Measurements from ENCODE around the gene HTR7. TPM values are rescaled to one million over a fixed set of nuclear protein-coding genes. Genes with fewer than 3 reads are reported as not detected.

The HTR7 gene
- total and polyA plus RNA-seq, 2 of the 4 experiments (the other 2 are of a cell fraction) = 0.43 to 0.72 TPM

- Histone ChIP-seq H3K4me3 (ENCODE audit: insufficient read depth, low read depth, low read length) (no peak overlapping the region), H3K27ac (ENCODE audit: insufficient read depth, low read length) (peak overlapping the region; percentile 20; the same call in 1 of the 2 replicates), H4K91ac (ENCODE audit: insufficient read depth, low read depth, low read length) (0 out of 2 replicates have a peak overlapping the region, but pooled peaks have one; percentile 42), H4K8ac (ENCODE audit: low read depth in 2 of 2, low read length in 2 of 2) (no peak overlapping the region), H2AK5ac (ENCODE audit: low read depth, low read length) (no peak overlapping the region), H3K4me2 (ENCODE audit: low read depth, low read length) (no peak overlapping the region), H4K20me1 (ENCODE audit: insufficient read depth, low read length) (no peaks in the 10 kb centered on the region), H3K14ac (replicated peaks; ENCODE audit: low read depth, low read length) (no peak overlapping the region), H3K4me1 (ENCODE audit: control insufficient read depth, insufficient read depth, low read length) (peaks cover 19% of the 10 kb centered on the region), H2BK20ac (ENCODE audit: low read depth, low read length) (peak overlapping the region; percentile 27; the same call in 1 of the 2 replicates), H3K56ac (ENCODE audit: extremely low read depth, insufficient read depth, low read length) (no peak overlapping the region), H3K9me3 (ENCODE audit: control insufficient read depth, insufficient read depth, low read length) (no peaks in the 10 kb centered on the region), H3K27me3 (ENCODE audit: control insufficient read depth, insufficient read depth, low read length) (no peaks in the 10 kb centered on the region), H2AK9ac (replicated peaks; ENCODE audit: low read depth, low read length, poor library complexity) (no peak overlapping the region), H2AFZ (replicated peaks; ENCODE audit: low read length, poor library complexity) (no peak overlapping the region), H3K23ac (ENCODE audit: low read depth, low read length) (no peak overlapping the region), H3K18ac (ENCODE audit: low read depth, low read length) (no peak overlapping the region), H4K5ac (ENCODE audit: low read depth, low read length) (no peak overlapping the region), H3K36me3 (ENCODE audit: control insufficient read depth, insufficient read depth, low read length) (peaks cover 9% of the 10 kb centered on the region), H3K9me1 (ENCODE audit: insufficient read depth, low read length) (peaks cover 7% of the 10 kb centered on the region; the same call in 1 of the 2 replicates), H3K9ac (ENCODE audit: low read depth, low read length) (no peak overlapping the region), H3K79me1 (ENCODE audit: low read depth in 1 of 2, low read length in 2 of 2) (peaks cover 6 to 18% of the 10 kb centered on the region in 2 experiments; a peak in 3 of 4 replicates), H2BK5ac (ENCODE audit: low read depth, low read length, poor library complexity, severe bottlenecking) (peak overlapping the region; percentile 57), H2BK15ac (ENCODE audit: low read depth, low read length) (no peak overlapping the region; the same call in 2 of the 3 replicates), H2BK120ac (ENCODE audit: low read depth, low read length) (no peak overlapping the region), H3K4ac (ENCODE audit: low read depth, low read length) (no peak overlapping the region; the same call in 1 of the 2 replicates)
- CTCF ChIA-PET = interaction anchor here (1.3 kb wide), 1 partner anchor 9 kb away, joined by 6 read pairs; no protein-coding TSS in a partner anchor
- no peak for DNase-seq
- no peak for ATAC-seq (ENCODE audit: low read depth)
- WGBS, 2 experiments (ENCODE audit: extremely low coverage in 2 of 2, insufficient read length in 1 of 2) = no CpG with 5 or more reads among the region's 6 CpGs
- intact Hi-C loops (cut with micrococcal nuclease) = loop anchor here (10.0 kb wide), 3 partner anchors 276 to 746 kb away; partner anchors contain the start of gene PPP1R3C
- POLR2A ChIA-PET (ENCODE audit: unreplicated experiment) = no interaction called here
- dilution Hi-C loops (cut with HindIII; ENCODE audit: low sequenced_read_pairs, unreplicated experiment) = loop anchor here (25.0 kb wide), 1 partner anchor 374 kb away; no protein-coding TSS in a partner anchor
- BruUV-seq (replicated peaks) = no TSS peak
- TF ChIP-seq CEBPB (IDR thresholded peaks at IDR 0.05; ENCODE audit: low read depth, low read length) = no peak
- TF ChIP-seq, protein P1, sequence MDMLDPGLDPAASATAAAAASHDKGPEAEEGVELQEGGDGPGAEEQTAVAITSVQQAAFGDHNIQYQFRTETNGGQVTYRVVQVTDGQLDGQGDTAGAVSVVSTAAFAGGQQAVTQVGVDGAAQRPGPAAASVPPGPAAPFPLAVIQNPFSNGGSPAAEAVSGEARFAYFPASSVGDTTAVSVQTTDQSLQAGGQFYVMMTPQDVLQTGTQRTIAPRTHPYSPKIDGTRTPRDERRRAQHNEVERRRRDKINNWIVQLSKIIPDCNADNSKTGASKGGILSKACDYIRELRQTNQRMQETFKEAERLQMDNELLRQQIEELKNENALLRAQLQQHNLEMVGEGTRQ (IDR thresholded peaks at IDR 0.05; ENCODE audit: low read depth, low read length) = no peak
- TF ChIP-seq MAZ (IDR thresholded peaks at IDR 0.05; ENCODE audit: borderline replicate concordance, low read depth, low read length) = no peak
- no peak for TF ChIP-seq RAD21 (IDR thresholded peaks at IDR 0.05; ENCODE audit: low read length)
- no peak for TF ChIP-seq BHLHE40 (IDR thresholded peaks at IDR 0.05; ENCODE audit: low read depth, low read length)
- TF ChIP-seq MAFK (IDR thresholded peaks at IDR 0.05; ENCODE audit: low read depth, low read length) = no peak
- in situ Hi-C loops (cut with MboI; ENCODE audit: low sequenced_read_pairs) = no loop called here
Observed at GRCh38 chr10:90888387-90888786, 30.5 kb upstream of the HTR7 start.

Measured in IMR-90 (cell line).